Chondrocyte (in vitro differentiated cells): ENCODE results near the gene POLD3. TPM values are rescaled to one million over a fixed set of nuclear protein-coding genes. Genes with fewer than 3 reads are reported as not detected.

Source experiments
- DNase-seq: peaks from one replicate; pipeline ENCODE4 v3.0.0; 2021; ENCODE audit warnings: mixed read lengths, low spot score
- H3K27ac Mint-ChIP-seq: one replicate; pipeline ENCODE4 v1.8.0; 2021; ENCODE audit warnings: mild to moderate bottlenecking, moderate library complexity, mixed read lengths; ENCODE audit not compliant: unreplicated experiment
- H3K27me3 Mint-ChIP-seq: 2 replicates; pipeline ENCODE4 v1.8.0; 2021; ENCODE audit warnings: low read depth, mixed read lengths
- H3K36me3 Mint-ChIP-seq: 2 replicates; pipeline ENCODE4 v1.8.0; 2021; ENCODE audit warnings: low read depth, mixed read lengths
- H3K4me1 Mint-ChIP-seq: 2 replicates; pipeline ENCODE4 v1.8.0; 2021; ENCODE audit warnings: low read depth, mild to moderate bottlenecking, mixed read lengths
- H3K4me3 Mint-ChIP-seq: one replicate; pipeline ENCODE4 v1.8.0; 2021; ENCODE audit warnings: mild to moderate bottlenecking, moderate library complexity, mixed read lengths; ENCODE audit not compliant: unreplicated experiment
- H3K9me3 Mint-ChIP-seq: 2 replicates; pipeline ENCODE4 v1.8.0; 2021; ENCODE audit warnings: low read depth, mixed read lengths
- CTCF ChIP-seq: fragments of 200-600 bp; sonication (generic); IDR thresholded peaks from 2 replicates; pipeline ENCODE4 v1.5.0; 2021; ENCODE audit warnings: antibody characterized with exemption, mild to moderate bottlenecking, moderate library complexity
- total RNA-seq: library from RNA; stranded (reverse); gene quantifications from 3 replicates; pipeline ENCODE4 v1.2.1, GENCODE V29; 2021

The POLD3 gene
- total RNA-seq, 1 donor from 2014 or later = 9.4 TPM

- H3K27me3 Mint-ChIP-seq = no peaks in the 10 kb centered on the region
- H3K36me3 Mint-ChIP-seq = no peaks in the 10 kb centered on the region
- H3K9me3 Mint-ChIP-seq = peaks cover under 1% of the 10 kb centered on the region
- TF ChIP-seq CTCF = no peak
- no peak overlapping the region for H3K27ac Mint-ChIP-seq
- peaks cover 28% of the 10 kb centered on the region for H3K4me1 Mint-ChIP-seq
- no peak for DNase-seq
- H3K4me3 Mint-ChIP-seq = no peak overlapping the region
Measured at GRCh38 chr11:74669211-74670160, 77.1 kb downstream of the POLD3 start.

- Mint-ChIP-seq H3K27ac (no peak overlapping the region), H3K4me1 (peaks cover 30% of the 10 kb centered on the region), H3K4me3 (no peak overlapping the region), H3K9me3 (peaks cover 4% of the 10 kb centered on the region), H3K36me3 (no peaks in the 10 kb centered on the region), H3K27me3 (no peaks in the 10 kb centered on the region)
- DNase-seq = no peak
- no peak for TF ChIP-seq CTCF
Measured at GRCh38 chr11:74670171-74670570, 77.8 kb downstream of the POLD3 start.

GRCh38 chr11:74671520-74672196 lies 79.3 kb downstream of the POLD3 start:
- TF ChIP-seq CTCF = no peak
- H3K36me3 Mint-ChIP-seq = no peaks in the 10 kb centered on the region
- H3K9me3 Mint-ChIP-seq = peaks cover 4% of the 10 kb centered on the region
- H3K4me3 Mint-ChIP-seq = no peak overlapping the region
- H3K27me3 Mint-ChIP-seq = no peaks in the 10 kb centered on the region
- H3K4me1 Mint-ChIP-seq = peaks cover 30% of the 10 kb centered on the region
- H3K27ac Mint-ChIP-seq = peak overlapping the region; percentile 100
- no peak for DNase-seq

- no peak for DNase-seq
- peaks cover 4% of the 10 kb centered on the region for H3K9me3 Mint-ChIP-seq
- H3K27ac Mint-ChIP-seq = peak overlapping the region; percentile 100
- H3K4me1 Mint-ChIP-seq = peaks cover 30% of the 10 kb centered on the region
- peak; percentile 17 for TF ChIP-seq CTCF
- H3K27me3 Mint-ChIP-seq = no peaks in the 10 kb centered on the region
- H3K36me3 Mint-ChIP-seq = no peaks in the 10 kb centered on the region
- no peak overlapping the region for H3K4me3 Mint-ChIP-seq
Measured at GRCh38 chr11:74672332-74672955, 80.1 kb downstream of the POLD3 start.
